ENCODE data around the gene SCARF2.
"Not testable (repeated sequence)": the region's sequence is repeated elsewhere in the genome, so short reads cannot be mapped to it uniquely, and the experiment has no call there.

GRCh38 chr22:20376983-20377382 is 60.6 kb downstream of the SCARF2 start:
- not testable (repeated sequence) for TF ChIP-seq CTCF, POLR2AphosphoS5 (IDR thresholded peaks at IDR 0.05)

Measured in prostate gland (tissue), 2 donors.